SK-N-SH treated with all-trans-retinoic acid at 6 μM for 48 hours (cell line): ENCODE data around the gene TRIP6.

Source experiments
- ATAC-seq: fragments of 200-7000 bp; cut with Tn5 transposase; 3 replicates; pipeline ENCODE4 v1.9.1; 2020; ENCODE audit warnings: mild to moderate bottlenecking, moderate library complexity
- BACH2 ChIP-seq: fragments of 250-450 bp; sonication (Bioruptor Pico); IDR thresholded peaks from 2 replicates; pipeline ENCODE4 v1.9.0; 2021; ENCODE audit warnings: mild to moderate bottlenecking, borderline replicate concordance
- CREB5 ChIP-seq: fragments of 250-450 bp; sonication (Bioruptor Pico); IDR thresholded peaks from 2 replicates; pipeline ENCODE4 v1.5.1; 2020; ENCODE audit warnings: low read depth, mild to moderate bottlenecking, moderate library complexity
- CSDC2 ChIP-seq: fragments of 250-450 bp; sonication (Bioruptor Pico); IDR thresholded peaks from 2 replicates; pipeline ENCODE4 v1.5.0; 2020; ENCODE audit warnings: mild to moderate bottlenecking, moderate library complexity
- ESRRG ChIP-seq: fragments of 250-450 bp; sonication (Bioruptor Pico); IDR thresholded peaks from 2 replicates; pipeline ENCODE4 v1.6.1; 2021; ENCODE audit warnings: mild to moderate bottlenecking
- GLIS3 ChIP-seq: fragments of 250-450 bp; sonication (Bioruptor Pico); IDR thresholded peaks from 2 replicates; pipeline ENCODE4 v1.5.0; 2020; ENCODE audit warnings: mild to moderate bottlenecking, moderate library complexity
- ISL1 ChIP-seq: fragments of 250-450 bp; sonication (Bioruptor Pico); IDR thresholded peaks from 2 replicates; pipeline ENCODE4 v2.1.2; 2022; ENCODE audit warnings: mild to moderate bottlenecking, moderate library complexity
- PATZ1 ChIP-seq: fragments of 250-450 bp; sonication (Bioruptor Pico); IDR thresholded peaks from 2 replicates; pipeline ENCODE4 v1.8.0; 2020; ENCODE audit warnings: mild to moderate bottlenecking, moderate library complexity, borderline replicate concordance
- POU6F1 ChIP-seq: fragments of 250-450 bp; sonication (Bioruptor Pico); IDR thresholded peaks from 2 replicates; pipeline ENCODE4 v1.8.0; 2021; ENCODE audit warnings: low read depth, mild to moderate bottlenecking, moderate library complexity, borderline replicate concordance
- RARB ChIP-seq: fragments of 250-450 bp; sonication (Bioruptor Pico); IDR thresholded peaks from 2 replicates; pipeline ENCODE4 v1.8.0; 2021; ENCODE audit warnings: mild to moderate bottlenecking, moderate library complexity
- SNAI2 ChIP-seq: fragments of 250-450 bp; sonication (Bioruptor Pico); IDR thresholded peaks from 2 replicates; pipeline ENCODE4 v1.5.0; 2020; ENCODE audit warnings: mild to moderate bottlenecking, moderate library complexity
- TCF4 ChIP-seq: fragments of 250-450 bp; sonication (Bioruptor Pico); IDR thresholded peaks from 2 replicates; pipeline ENCODE4 v1.8.0; 2021; ENCODE audit warnings: mild to moderate bottlenecking, moderate library complexity, borderline replicate concordance
- TOX ChIP-seq: fragments of 250-450 bp; sonication (Bioruptor Pico); IDR thresholded peaks from 2 replicates; pipeline ENCODE4 v1.8.0; 2021; ENCODE audit warnings: mild to moderate bottlenecking, moderate library complexity, borderline replicate concordance
- TSHZ2 ChIP-seq: fragments of 250-450 bp; sonication (Bioruptor Pico); IDR thresholded peaks from 2 replicates; pipeline ENCODE4 v1.5.0; 2020; ENCODE audit warnings: mild to moderate bottlenecking, moderate library complexity
- ZC3H10 ChIP-seq: fragments of 250-450 bp; sonication (Bioruptor Pico); IDR thresholded peaks from 2 replicates; pipeline ENCODE4 v1.5.1; 2021; ENCODE audit warnings: mild to moderate bottlenecking, moderate library complexity
- ZFP3 ChIP-seq: fragments of 250-450 bp; sonication (Bioruptor Pico); IDR thresholded peaks from 2 replicates; pipeline ENCODE4 v1.5.0; 2020; ENCODE audit warnings: mild to moderate bottlenecking, moderate library complexity
- ZFP30 ChIP-seq: fragments of 450-650 bp; formaldehyde crosslinking; IDR thresholded peaks from 2 replicates; pipeline ENCODE4 v1.5.0; 2022; ENCODE audit warnings: mild to moderate bottlenecking, moderate library complexity
- ZNF70 ChIP-seq: fragments of 450-650 bp; formaldehyde crosslinking; IDR thresholded peaks from 2 replicates; pipeline ENCODE4 v1.5.0; 2020; ENCODE audit warnings: mild to moderate bottlenecking, moderate library complexity
- ZNF8 ChIP-seq: fragments of 450-650 bp; formaldehyde crosslinking; IDR thresholded peaks from 2 replicates; pipeline ENCODE4 v1.5.0; 2020; ENCODE audit warnings: mild to moderate bottlenecking, moderate library complexity

TRIP6 gene

GRCh38 chr7:100885440-100886141 is 18.4 kb downstream of the TRIP6 start:
- ATAC-seq = no peak
- TF ChIP-seq GLIS3 (CRISPR knock-in tag) (no peak), POU6F1 (CRISPR knock-in tag) (no peak), ZNF70 (CRISPR knock-in tag) (no peak), ZFP30 (CRISPR knock-in tag) (no peak), ISL1 (CRISPR knock-in tag) (no peak), TCF4 (no peak), PATZ1 (CRISPR knock-in tag) (no peak), ESRRG (CRISPR knock-in tag) (no peak)

GRCh38 chr7:100886142-100886935 is 19.2 kb downstream of the TRIP6 start:
- no peak for TF ChIP-seq ISL1 (CRISPR knock-in tag)
- no peak for TF ChIP-seq ZFP30 (CRISPR knock-in tag)
- TF ChIP-seq ZC3H10 (CRISPR knock-in tag) = no peak
- TF ChIP-seq SNAI2 (CRISPR knock-in tag) = no peak
- ATAC-seq = no peak

GRCh38 chr7:100886936-100887515 is 19.8 kb downstream of the TRIP6 start:
- no peak for TF ChIP-seq ZNF8 (CRISPR knock-in tag)
- TF ChIP-seq, all 23 proteins: peak for 0
- ATAC-seq = no peak

GRCh38 chr7:100887516-100888290 is 20.5 kb downstream of the TRIP6 start:
- no peak for ATAC-seq
- TF ChIP-seq TOX = no peak
- no peak for TF ChIP-seq ZC3H10 (CRISPR knock-in tag)
- no peak for TF ChIP-seq CREB5 (CRISPR knock-in tag)
- TF ChIP-seq CSDC2 (CRISPR knock-in tag) = no peak
- no peak for TF ChIP-seq RARB (CRISPR knock-in tag)
- TF ChIP-seq PATZ1 (CRISPR knock-in tag) = no peak
- no peak for TF ChIP-seq TSHZ2 (CRISPR knock-in tag)
- no peak for TF ChIP-seq SNAI2 (CRISPR knock-in tag)
- no peak for TF ChIP-seq POU6F1 (CRISPR knock-in tag)
- TF ChIP-seq ZFP3 (CRISPR knock-in tag) = no peak
- TF ChIP-seq ZFP30 (CRISPR knock-in tag) = no peak
- no peak for TF ChIP-seq GLIS3 (CRISPR knock-in tag)
- TF ChIP-seq ISL1 (CRISPR knock-in tag) = no peak
- no peak for TF ChIP-seq TCF4
- no peak for TF ChIP-seq BACH2 (CRISPR knock-in tag)
- TF ChIP-seq ZNF8 (CRISPR knock-in tag) = no peak
